IMR-90 (cell line): ENCODE results near the gene PALLD.

Source experiments
- POLR2A ChIP-seq: IDR thresholded peaks from 2 replicates; pipeline ENCODE4 v1.6.1; 2012; ENCODE audit warnings: mild to moderate bottlenecking, low read depth, low read length
- USF2 ChIP-seq: fragments of 150-350 bp; IDR thresholded peaks from 2 replicates; pipeline ENCODE4 v1.6.1; 2017; ENCODE audit warnings: mild to moderate bottlenecking, antibody characterized with exemption, low read length, low read depth

GRCh38 chr4:168724243-168724642 lies 227.4 kb downstream of the PALLD start:
- TF ChIP-seq POLR2A, result no peak
- no peak for TF ChIP-seq USF2
